Mesenchymal stem cell (in vitro differentiated cells and primary cell): ENCODE measurements around the gene RRP15.

ENCODE experiments used
- DNase-seq: peaks from one replicate; pipeline ENCODE4 v3.0.0-alpha.2; 2013
- H2AFZ ChIP-seq: one replicate; pipeline ENCODE4 v1.6.1; 2013; ENCODE audit warnings: low read depth, mild to moderate bottlenecking, control low read depth, inconsistent platforms, low read length, moderate library complexity
- H2AK5ac ChIP-seq: 2 replicates; pipeline ENCODE4 v1.6.1; 2013; ENCODE audit warnings: low read length, moderate library complexity, mild to moderate bottlenecking, inconsistent platforms; ENCODE audit not compliant: severe bottlenecking
- H2BK120ac ChIP-seq: one replicate; pipeline ENCODE4 v1.6.1; 2013; ENCODE audit warnings: low read depth, mild to moderate bottlenecking, inconsistent platforms, low read length, moderate library complexity
- H2BK12ac ChIP-seq, 2 experiments: one replicate each; pipeline ENCODE4 v1.6.1; 2013; ENCODE audit warnings: inconsistent platforms in 2 of 2, low read length in 2 of 2, mild to moderate bottlenecking in 2 of 2, moderate library complexity in 2 of 2, control low read depth in 1 of 2
- H2BK15ac ChIP-seq: one replicate; pipeline ENCODE4 v1.6.1; 2013; ENCODE audit warnings: mild to moderate bottlenecking, low read depth, inconsistent platforms; ENCODE audit not compliant: poor library complexity, severe bottlenecking
- H2BK5ac ChIP-seq: 2 replicates; pipeline ENCODE4 v1.6.1; 2013; ENCODE audit warnings: low read depth, mild to moderate bottlenecking, low read length, control low read depth, inconsistent platforms; ENCODE audit not compliant: poor library complexity, severe bottlenecking
- H3K14ac ChIP-seq, 2 experiments: one replicate each; pipeline ENCODE4 v1.6.1; 2013; ENCODE audit warnings: inconsistent platforms in 2 of 2, low read length in 2 of 2, control low read depth in 1 of 2, mild to moderate bottlenecking in 1 of 2, moderate library complexity in 1 of 2
- H3K18ac ChIP-seq, 2 experiments: one replicate each; pipeline ENCODE4 v1.6.1; 2013; ENCODE audit warnings: inconsistent platforms in 2 of 2, low read length in 2 of 2, control low read depth in 1 of 2, low read depth in 1 of 2, mild to moderate bottlenecking in 1 of 2
- H3K23ac ChIP-seq, 2 experiments: one replicate each; pipeline ENCODE4 v1.6.1; 2013; ENCODE audit warnings: inconsistent platforms in 2 of 2, low read length in 2 of 2, mild to moderate bottlenecking in 2 of 2, moderate library complexity in 2 of 2, control low read depth in 1 of 2
- H3K27ac ChIP-seq: 2 replicates; pipeline ENCODE4 v1.5.1; 2013; ENCODE audit warnings: mild to moderate bottlenecking, moderate library complexity, low read length, control low read depth, inconsistent platforms; ENCODE audit not compliant: poor library complexity, severe bottlenecking
- H3K27me3 ChIP-seq, 2 experiments: 2 replicates each; pipeline versions ENCODE4 v1.6.1 to v1.7.0; 2013; ENCODE audit warnings: low read length in 2 of 2, mild to moderate bottlenecking in 2 of 2, moderate library complexity in 2 of 2, control low read depth in 1 of 2, inconsistent platforms in 1 of 2; ENCODE audit not compliant: control insufficient read depth in 1 of 2, insufficient read depth in 1 of 2
- H3K36me3 ChIP-seq, 2 experiments: 2 replicates each; pipeline versions ENCODE4 v1.6.1 to v1.7.0; 2013; ENCODE audit warnings: low read length in 2 of 2, control low read depth in 1 of 2, inconsistent platforms in 1 of 2, low read depth in 1 of 2, mild to moderate bottlenecking in 1 of 2; ENCODE audit not compliant: insufficient read depth in 2 of 2, control insufficient read depth in 1 of 2
- H3K4ac ChIP-seq, 2 experiments: one replicate each; pipeline ENCODE4 v1.6.1; 2013; ENCODE audit warnings: inconsistent platforms in 2 of 2, low read length in 2 of 2, mild to moderate bottlenecking in 2 of 2, moderate library complexity in 2 of 2, control low read depth in 1 of 2, low read depth in 1 of 2
- H3K4me1 ChIP-seq: 2 replicates; pipeline ENCODE4 v1.6.1; 2013; ENCODE audit warnings: low read depth, low read length, control low read depth; ENCODE audit not compliant: control insufficient read depth, insufficient read depth
- H3K4me2 ChIP-seq: 2 replicates; pipeline ENCODE4 v1.6.1; 2013; ENCODE audit warnings: low read length, mild to moderate bottlenecking, inconsistent platforms; ENCODE audit not compliant: poor library complexity, severe bottlenecking
- H3K4me3 ChIP-seq, 2 experiments: 2 replicates each; pipeline versions ENCODE4 v1.5.1 to v1.7.0; 2013; ENCODE audit warnings: low read length in 2 of 2, mild to moderate bottlenecking in 2 of 2, control low read depth in 1 of 2, low read depth in 1 of 2; ENCODE audit not compliant: insufficient read depth in 1 of 2
- H3K79me1 ChIP-seq: replicated peaks from 2 replicates; pipeline ENCODE4 v1.6.1; 2013; ENCODE audit warnings: mild to moderate bottlenecking, control low read depth, low read length, inconsistent platforms; ENCODE audit not compliant: poor library complexity, severe bottlenecking
- H3K9ac ChIP-seq: 2 replicates; pipeline ENCODE4 v1.7.0; 2013; ENCODE audit warnings: mild to moderate bottlenecking, low read length, moderate library complexity
- H3K9me3 ChIP-seq: 2 replicates; pipeline ENCODE4 v1.7.0; 2013; ENCODE audit warnings: mild to moderate bottlenecking, low read length; ENCODE audit not compliant: control insufficient read depth
- H4K8ac ChIP-seq: one replicate; pipeline ENCODE4 v1.6.1; 2013; ENCODE audit warnings: inconsistent platforms, mild to moderate bottlenecking, low read length, moderate library complexity
- H4K91ac ChIP-seq: one replicate; pipeline ENCODE4 v1.6.1; 2013; ENCODE audit warnings: mild to moderate bottlenecking, low read length, inconsistent platforms
- WGBS: methylation state at CpG from one replicate; pipeline ENCODE4 v1.1.7; 2013; ENCODE audit warnings: mixed read lengths; 5-methylcytosine and 5-hydroxymethylcytosine counted together

RRP15 gene

DNA sequence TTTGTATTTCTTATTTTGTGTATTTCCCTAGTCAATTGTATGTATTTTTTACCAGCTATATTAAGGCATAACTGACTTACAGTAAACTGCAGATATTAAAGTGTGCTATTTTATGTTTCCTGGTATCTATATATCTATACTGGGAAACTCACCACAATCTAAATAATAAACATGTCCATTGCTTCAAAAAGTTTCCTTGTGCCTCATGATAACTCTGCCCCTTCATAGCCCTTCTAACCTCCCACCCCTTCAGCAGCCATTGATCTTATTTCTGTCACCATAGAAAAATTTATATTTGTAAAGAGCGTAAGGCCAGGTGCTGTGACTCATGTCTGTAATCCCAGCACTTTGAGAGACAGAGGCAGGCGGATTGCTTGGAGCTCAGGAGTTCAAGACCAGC, 9.3 kb upstream of the RRP15 start:
- no peaks in the 10 kb centered on the region for H3K36me3 ChIP-seq
- no peak overlapping the region for H3K9ac ChIP-seq
- H3K23ac ChIP-seq, result no peak overlapping the region
- no peak overlapping the region for H3K4ac ChIP-seq
- H2BK5ac ChIP-seq, result no peak overlapping the region
- no peak overlapping the region for H2BK120ac ChIP-seq
- H3K18ac ChIP-seq, result no peak overlapping the region
- no peak overlapping the region for H3K14ac ChIP-seq
- H3K4me3 ChIP-seq, result no peak overlapping the region
- no peak for DNase-seq
- H3K9me3 ChIP-seq, result no peaks in the 10 kb centered on the region
- H2AFZ ChIP-seq, result no peak overlapping the region
- no peak overlapping the region for H2BK15ac ChIP-seq
- no peak overlapping the region for H3K27ac ChIP-seq
- H3K27me3 ChIP-seq, result peaks cover 0 to 7% of the 10 kb centered on the region in 2 experiments
- 76% methylated on average over 2 of the region's 2 CpGs for WGBS
- H3K4me1 ChIP-seq, result no peaks in the 10 kb centered on the region
- H2BK12ac ChIP-seq, result no peak overlapping the region
- no peak overlapping the region for H4K91ac ChIP-seq
- no peak overlapping the region for H3K4me2 ChIP-seq
- H2AK5ac ChIP-seq, result no peak overlapping the region
- no peaks in the 10 kb centered on the region for H3K79me1 ChIP-seq
- H4K8ac ChIP-seq, result no peak overlapping the region

DNA sequence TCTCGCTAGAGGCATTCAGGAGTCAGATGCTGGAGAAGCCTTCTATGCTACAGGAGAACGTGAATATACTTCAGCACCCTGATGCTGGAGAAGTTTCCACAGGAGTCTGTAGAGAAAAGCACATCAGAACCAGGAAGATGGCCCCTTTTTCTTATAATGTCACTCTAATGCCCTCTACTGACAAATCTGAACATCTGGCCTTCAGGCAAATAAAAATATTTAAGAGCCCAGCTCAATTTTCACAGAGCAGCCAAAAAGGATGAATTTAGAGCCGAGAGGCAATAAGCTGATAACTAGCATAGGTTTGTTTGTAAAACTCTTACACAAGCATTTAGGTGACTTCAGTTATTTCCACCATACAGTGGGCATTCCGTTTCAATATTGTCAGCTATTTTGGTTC, 3.8 kb upstream of the RRP15 start:
- Histone ChIP-seq H2BK5ac (no peak overlapping the region), H3K23ac (no peak overlapping the region), H3K9me3 (no peaks in the 10 kb centered on the region), H3K36me3 (no peaks in the 10 kb centered on the region), H3K79me1 (peaks cover 5% of the 10 kb centered on the region), H3K4me2 (no peak overlapping the region), H3K4ac (no peak overlapping the region), H2AFZ (no peak overlapping the region), H2BK120ac (no peak overlapping the region), H3K4me1 (peaks cover 3% of the 10 kb centered on the region), H3K27ac (no peak overlapping the region), H2AK5ac (no peak overlapping the region), H4K91ac (no peak overlapping the region), H3K4me3 (no peak overlapping the region), H3K9ac (no peak overlapping the region), H3K18ac (no peak overlapping the region), H4K8ac (no peak overlapping the region), H3K14ac (no peak overlapping the region), H3K27me3 (peaks cover 0 to 5% of the 10 kb centered on the region in 2 experiments), H2BK15ac (no peak overlapping the region), H2BK12ac (no peak overlapping the region)
- no peak for DNase-seq
- WGBS, result 86% methylated on average over 3 of the region's 4 CpGs

- Histone ChIP-seq H3K79me1 (peaks cover 7% of the 10 kb centered on the region), H4K91ac (peak overlapping the region; percentile 53), H3K36me3 (no peaks in the 10 kb centered on the region), H2BK120ac (peak overlapping the region; percentile 58), H2AK5ac (no peak overlapping the region), H3K4ac (peak overlapping the region; percentile 73 to 89), H3K4me2 (peak overlapping the region; percentile 82), H3K14ac (no peak overlapping the region), H2AFZ (peak overlapping the region; percentile 96), H3K27me3 (no peaks in the 10 kb centered on the region), H3K9ac (peak overlapping the region; percentile 92), H4K8ac (peak overlapping the region; percentile 95), H3K27ac (no peak overlapping the region), H2BK15ac (peak overlapping the region; percentile 82), H3K18ac (peak overlapping the region; percentile 31 to 100), H2BK5ac (no peak overlapping the region), H2BK12ac (peak overlapping the region; percentile 6 to 80), H3K4me1 (peaks cover 5% of the 10 kb centered on the region), H3K23ac (no peak overlapping the region), H3K9me3 (no peaks in the 10 kb centered on the region), H3K4me3 (peak overlapping the region; percentile 94 to 99)
- WGBS, result 33% methylated on average over 26 of the region's 26 CpGs
- no peak for DNase-seq
Measured at GRCh38 chr1:218284377-218284916, 646 bp upstream of the RRP15 start.

DNA sequence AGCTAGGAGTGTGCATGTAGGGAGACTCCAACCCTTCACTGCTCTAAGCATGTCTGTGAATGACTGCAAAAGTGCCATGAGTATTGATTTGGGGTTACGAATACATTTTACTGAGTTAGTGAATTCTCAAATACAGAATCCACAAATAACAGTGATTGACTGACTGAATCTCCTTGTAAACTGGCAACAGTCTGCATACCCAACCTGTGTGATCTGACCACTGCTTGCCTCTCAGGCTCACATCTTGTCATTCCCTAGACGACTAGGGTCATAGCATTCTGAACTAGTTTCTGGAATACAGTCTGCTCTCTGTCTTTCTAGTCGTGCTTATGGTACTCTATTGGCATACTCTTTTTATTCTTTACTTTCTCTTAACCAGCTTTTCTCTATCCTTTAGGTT, 7.4 kb downstream of the RRP15 start:
- Histone ChIP-seq H2BK15ac (no peak overlapping the region), H3K4me2 (no peak overlapping the region), H4K91ac (no peak overlapping the region), H3K4me3 (no peak overlapping the region), H2BK12ac (no peak overlapping the region), H2BK120ac (no peak overlapping the region), H3K4me1 (no peaks in the 10 kb centered on the region), H3K9ac (no peak overlapping the region), H3K18ac (no peak overlapping the region), H2AFZ (no peak overlapping the region), H3K27me3 (no peaks in the 10 kb centered on the region), H3K23ac (no peak overlapping the region), H3K27ac (no peak overlapping the region), H3K9me3 (no peaks in the 10 kb centered on the region), H2AK5ac (no peak overlapping the region), H4K8ac (no peak overlapping the region), H3K4ac (no peak overlapping the region), H2BK5ac (no peak overlapping the region), H3K14ac (no peak overlapping the region), H3K36me3 (no peaks in the 10 kb centered on the region), H3K79me1 (peaks cover 27% of the 10 kb centered on the region)
- no peak for DNase-seq
- WGBS, result 95% methylated on average over 3 of the region's 3 CpGs
